ENCODE results near the gene CCDC134.

DNA sequence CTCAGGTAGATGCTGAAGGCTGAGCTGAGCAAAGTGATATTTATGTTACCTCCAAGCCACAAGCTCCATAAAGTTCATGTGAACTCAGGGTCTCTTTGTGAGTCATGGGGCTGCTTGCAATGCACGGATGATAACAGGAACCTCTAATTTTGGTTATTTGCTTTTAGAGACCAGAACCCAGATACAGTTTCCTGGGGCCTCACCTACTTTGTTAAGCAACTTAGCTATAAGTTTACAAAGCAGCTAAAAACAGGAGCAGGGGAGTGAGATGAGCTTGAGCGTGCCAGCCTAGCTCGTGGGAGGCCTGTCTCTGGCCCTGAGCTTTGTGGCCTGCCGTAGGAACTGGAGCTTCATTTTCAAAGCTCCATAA is 61.7 kb downstream of the CCDC134 start:
- TF ChIP-seq EP300 (IDR thresholded peaks at IDR 0.05) (no peak), POLR2A (IDR thresholded peaks at IDR 0.05; ENCODE audit: low read depth) (no peak), POLR2AphosphoS5 (IDR thresholded peaks at IDR 0.05) (no peak)
- TF ChIP-seq, protein P1, sequence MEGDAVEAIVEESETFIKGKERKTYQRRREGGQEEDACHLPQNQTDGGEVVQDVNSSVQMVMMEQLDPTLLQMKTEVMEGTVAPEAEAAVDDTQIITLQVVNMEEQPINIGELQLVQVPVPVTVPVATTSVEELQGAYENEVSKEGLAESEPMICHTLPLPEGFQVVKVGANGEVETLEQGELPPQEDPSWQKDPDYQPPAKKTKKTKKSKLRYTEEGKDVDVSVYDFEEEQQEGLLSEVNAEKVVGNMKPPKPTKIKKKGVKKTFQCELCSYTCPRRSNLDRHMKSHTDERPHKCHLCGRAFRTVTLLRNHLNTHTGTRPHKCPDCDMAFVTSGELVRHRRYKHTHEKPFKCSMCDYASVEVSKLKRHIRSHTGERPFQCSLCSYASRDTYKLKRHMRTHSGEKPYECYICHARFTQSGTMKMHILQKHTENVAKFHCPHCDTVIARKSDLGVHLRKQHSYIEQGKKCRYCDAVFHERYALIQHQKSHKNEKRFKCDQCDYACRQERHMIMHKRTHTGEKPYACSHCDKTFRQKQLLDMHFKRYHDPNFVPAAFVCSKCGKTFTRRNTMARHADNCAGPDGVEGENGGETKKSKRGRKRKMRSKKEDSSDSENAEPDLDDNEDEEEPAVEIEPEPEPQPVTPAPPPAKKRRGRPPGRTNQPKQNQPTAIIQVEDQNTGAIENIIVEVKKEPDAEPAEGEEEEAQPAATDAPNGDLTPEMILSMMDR (IDR thresholded peaks at IDR 0.05), result no peak

Measured in esophagus muscularis mucosa (tissue), 4 donors.